HCT116 (cell line): ENCODE data around the gene TAMM41. TPM values are rescaled to one million over a fixed set of nuclear protein-coding genes. Genes with fewer than 3 reads are reported as not detected.

Experiments used
- ATAC-seq: fragments of 200-7000 bp; cut with Tn5 transposase; 2 replicates; pipeline ENCODE4 v1.9.1; 2020; ENCODE audit warnings: mild to moderate bottlenecking, moderate library complexity
- BruUV-seq: library from RNA; stranded (reverse); fragments of 400-500 nt; replicated peaks from 2 replicates; lab custom pipeline; 2021; lab: Mats Ljungman, UMichigan
- CTCF ChIA-PET: fragments of 300-600 bp; sonication (Branson Sonifier 250); formaldehyde crosslinking; loops from one replicate; lab custom pipeline; 2021; ENCODE audit warnings: antibody characterized with exemption; lab: Charles Lee
- POLR2A ChIA-PET: fragments of 300-600, 350-600 bp; sonication (Branson Sonifier 250); formaldehyde crosslinking; loops from one replicate; lab custom pipeline; 2021; ENCODE audit warnings: antibody characterized with exemption; lab: Charles Lee
- RAD21 ChIA-PET, 2 experiments: fragments of 300-600 bp; sonication (Branson Sonifier 250); formaldehyde crosslinking; loops; one replicate each; lab custom pipeline; 2023; ENCODE audit warnings: low total read pairs in 2 of 2; ENCODE audit not compliant: uncharacterized antibody in 2 of 2, unreplicated experiment in 2 of 2, low non-redundant PET in 1 of 2; lab: Charles Lee
- DNase-seq: peaks from one replicate; pipeline ENCODE4 v3.0.0-alpha.2; 2010; ENCODE audit warnings: low read depth, low spot score
- H2AFZ ChIP-seq: fragments of 200-600 bp; shearing (Covaris generic), sonication (generic); 2 replicates; pipeline ENCODE4 v1.6.1; 2017; ENCODE audit warnings: low read depth, mixed run types, mixed read lengths, antibody characterized with exemption, low read length; ENCODE audit not compliant: poor library complexity, severe bottlenecking
- H3K27ac ChIP-seq: 2 replicates; pipeline ENCODE4 v1.5.1; 2012; ENCODE audit warnings: low read depth, low read length
- H3K27me3 ChIP-seq: fragments of 200-600 bp; sonication (generic); 2 replicates; pipeline ENCODE4 v1.6.1; 2016; ENCODE audit warnings: mixed run types, low read length, mixed read lengths; ENCODE audit not compliant: insufficient read depth
- H3K36me3 ChIP-seq, 2 experiments: fragments of 200-500 bp in 1 of 2; fragments of 200-600 bp in 1 of 2; sonication (Bioruptor generic) in 1 of 2; sonication (generic) in 1 of 2; 2 replicates each; pipeline versions ENCODE4 v1.5.1 to v1.6.1; 2014 to 2016; ENCODE audit warnings: low read length in 2 of 2, inconsistent platforms in 1 of 2, mixed read lengths in 1 of 2, mixed run types in 1 of 2; ENCODE audit not compliant: insufficient read depth in 2 of 2, control insufficient read depth in 1 of 2
- H3K4me1 ChIP-seq, 2 experiments: fragments of 200-600 bp in 1 of 2; sonication (generic) in 1 of 2; 2 replicates each; pipeline versions ENCODE4 v1.5.1 to v1.6.1; 2012 to 2017; ENCODE audit warnings: low read length in 2 of 2, inconsistent platforms in 1 of 2, mild to moderate bottlenecking in 1 of 2, mixed read lengths in 1 of 2, mixed run types in 1 of 2, moderate library complexity in 1 of 2; ENCODE audit not compliant: insufficient read depth in 2 of 2, control insufficient read depth in 1 of 2
- H3K4me2 ChIP-seq: fragments of 200-600 bp; sonication (generic); 2 replicates; pipeline ENCODE4 v1.6.1; 2017; ENCODE audit warnings: mixed run types, low read length, mixed read lengths
- H3K4me3 ChIP-seq, 2 experiments: fragments of 200-600 bp in 1 of 2; sonication (generic) in 1 of 2; replicated peaks in 1 of 2; 2 replicates each; pipeline ENCODE4 v1.5.1; 2011 to 2016; ENCODE audit warnings: low read length in 2 of 2, control low read depth in 1 of 2, low read depth in 1 of 2, mild to moderate bottlenecking in 1 of 2, mixed read lengths in 1 of 2, mixed run types in 1 of 2
- H3K79me2 ChIP-seq: fragments of 200-600 bp; sonication (generic); 2 replicates; pipeline ENCODE4 v1.6.1; 2017; ENCODE audit warnings: mild to moderate bottlenecking, mixed run types, low read length, moderate library complexity, mixed read lengths; ENCODE audit not compliant: insufficient read depth
- H3K9ac ChIP-seq: fragments of 200-600 bp; sonication (generic); 2 replicates; pipeline ENCODE4 v1.6.1; 2016; ENCODE audit warnings: low read length, mixed read lengths
- H3K9me2 ChIP-seq: fragments of 200-600 bp; sonication (generic), shearing (Covaris generic); 2 replicates; pipeline ENCODE4 v1.6.1; 2017; ENCODE audit warnings: mixed run types, mild to moderate bottlenecking, moderate library complexity; ENCODE audit not compliant: insufficient read depth
- H3K9me3 ChIP-seq, 2 experiments: fragments of 200-500 bp in 1 of 2; fragments of 200-600 bp in 1 of 2; sonication (Bioruptor generic) in 1 of 2; sonication (generic) in 1 of 2; 2 replicates each; pipeline ENCODE4 v1.6.1; 2014 to 2017; ENCODE audit warnings: low read length in 2 of 2, mixed read lengths in 2 of 2, inconsistent platforms in 1 of 2, low read depth in 1 of 2, mild to moderate bottlenecking in 1 of 2, mixed run types in 1 of 2, moderate library complexity in 1 of 2; ENCODE audit not compliant: control insufficient read depth in 1 of 2, insufficient read depth in 1 of 2
- H4K20me1 ChIP-seq: fragments of 200-600 bp; sonication (generic), shearing (Covaris generic); 2 replicates; pipeline ENCODE4 v1.6.1; 2017; ENCODE audit warnings: mixed run types, mild to moderate bottlenecking, moderate library complexity; ENCODE audit not compliant: insufficient read depth
- EGR1 ChIP-seq: IDR thresholded peaks from 2 replicates; pipeline ENCODE4 v1.6.1; 2012; ENCODE audit warnings: low read depth
- ELF1 ChIP-seq: IDR thresholded peaks from 2 replicates; pipeline ENCODE4 v1.6.1; 2012; ENCODE audit warnings: low read depth, borderline replicate concordance
- EZH2 ChIP-seq: fragments of 200-600 bp; sonication (generic); IDR thresholded peaks from 2 replicates; pipeline ENCODE4 v1.6.1; 2017; ENCODE audit warnings: antibody characterized with exemption, mixed run types
- EZH2phosphoT487 ChIP-seq: fragments of 200-600 bp; IDR thresholded peaks from 2 replicates; pipeline ENCODE4 v1.6.1; 2018; ENCODE audit warnings: antibody characterized with exemption, borderline replicate concordance
- POLR2A ChIP-seq: IDR thresholded peaks from 2 replicates; pipeline ENCODE4 v1.7.0; 2011; ENCODE audit warnings: borderline replicate concordance; ENCODE audit not compliant: insufficient read depth, insufficient read length; ENCODE audit errors: extremely low read depth
- RAD21 ChIP-seq: IDR thresholded peaks from 2 replicates; pipeline ENCODE4 v1.6.1; 2012; ENCODE audit warnings: low read depth, mild to moderate bottlenecking
- ZBTB33 ChIP-seq: IDR thresholded peaks from 2 replicates; pipeline ENCODE4 v1.6.1; 2011; ENCODE audit warnings: mild to moderate bottlenecking, low read length, moderate library complexity; ENCODE audit not compliant: insufficient replicate concordance; ENCODE audit errors: extremely low read depth
- ZNF274 ChIP-seq: fragments of 200-500 bp; sonication (Bioruptor generic); IDR thresholded peaks from 2 replicates; pipeline ENCODE4 v1.6.1; 2014; ENCODE audit warnings: mild to moderate bottlenecking, low read depth, low read length, inconsistent platforms
- intact Hi-C: fragments of 100-400 bp; cut with micrococcal nuclease; formaldehyde crosslinking; loops from 2 replicates; pipeline ENCODE4 v1.10.0; 2022
- total RNA-seq: library from RNA; stranded (reverse); gene quantifications from one replicate; pipeline ENCODE4 v1.2.1, GENCODE V29; 2021; ENCODE audit not compliant: unreplicated experiment
- TF ChIP-seq, protein P1 (sequence below): IDR thresholded peaks from 2 replicates; pipeline ENCODE4 v1.6.1; 2012

The TAMM41 gene
- total RNA-seq, 1 experiment from 2014 or later: 17.9 TPM

DNA sequence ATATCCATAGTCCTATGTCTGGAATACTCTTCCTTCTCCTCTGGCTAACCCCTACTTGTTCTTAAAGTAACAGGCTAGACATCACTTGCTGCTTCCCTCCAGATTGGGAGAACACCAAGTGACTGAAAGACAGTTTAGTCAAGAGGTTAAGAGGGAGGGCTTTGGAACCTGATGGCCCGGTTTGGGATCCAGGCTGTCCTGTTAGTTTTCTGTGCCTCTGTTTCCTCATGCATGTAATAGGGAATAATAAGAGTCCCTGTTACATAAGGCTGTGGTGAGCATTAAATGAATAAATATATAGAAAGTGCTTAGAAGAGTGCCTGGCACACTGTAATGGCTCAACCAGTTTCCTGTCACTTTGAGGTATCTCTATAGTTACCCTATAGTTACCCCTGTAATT, 66.3 kb downstream of the TAMM41 start:
- ChIA-PET RAD21 (no interaction called here), POLR2A (no interaction called here), CTCF (no interaction called here)
- Histone ChIP-seq H2AFZ (no peak overlapping the region), H3K9me2 (no peaks in the 10 kb centered on the region), H3K27ac (no peak overlapping the region), H3K4me1 (no peaks in the 10 kb centered on the region), H3K4me2 (no peak overlapping the region), H3K79me2 (no peaks in the 10 kb centered on the region), H3K9ac (no peak overlapping the region), H3K36me3 (no peaks in the 10 kb centered on the region), H3K4me3 (no peak overlapping the region), H4K20me1 (no peaks in the 10 kb centered on the region), H3K27me3 (no peaks in the 10 kb centered on the region)
- intact Hi-C loops: no loop called here
- ATAC-seq: no peak
- BruUV-seq: no TSS peak
- TF ChIP-seq ZNF274 (no peak), ELF1 (no peak), RAD21 (no peak), EZH2phosphoT487 (no peak)
- TF ChIP-seq, all 23 proteins: peak for 0
- no peaks in the 10 kb centered on the region for H3K9me3 ChIP-seq
- no peak for DNase-seq

DNA sequence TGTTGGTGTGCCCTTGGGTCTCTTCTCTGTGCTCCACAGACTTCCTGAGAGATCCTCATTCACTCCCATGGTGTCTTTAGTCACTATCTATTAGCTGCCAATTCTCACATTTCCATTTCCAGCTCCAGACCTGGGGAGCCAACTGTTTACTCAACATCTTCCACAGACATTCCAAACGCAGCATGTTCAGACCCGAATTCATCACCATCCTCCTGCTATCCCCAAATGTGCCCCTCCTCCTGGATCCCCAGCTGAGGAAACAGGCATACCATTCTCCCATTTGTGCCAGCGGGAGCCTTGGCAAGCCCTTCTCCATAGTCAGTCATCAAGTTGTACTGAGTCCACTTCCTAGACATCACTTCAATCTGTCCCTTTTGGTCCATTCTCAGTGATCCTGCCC, 67.1 kb downstream of the TAMM41 start:
- H3K27ac ChIP-seq: no peak overlapping the region
- TF ChIP-seq POLR2A: no peak
- TF ChIP-seq, protein P1, sequence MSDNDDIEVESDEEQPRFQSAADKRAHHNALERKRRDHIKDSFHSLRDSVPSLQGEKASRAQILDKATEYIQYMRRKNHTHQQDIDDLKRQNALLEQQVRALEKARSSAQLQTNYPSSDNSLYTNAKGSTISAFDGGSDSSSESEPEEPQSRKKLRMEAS: no peak
- TF ChIP-seq EGR1: no peak
- TF ChIP-seq EZH2: no peak
- no peak for TF ChIP-seq ZBTB33
- no peaks in the 10 kb centered on the region for H3K79me2 ChIP-seq
- no peaks in the 10 kb centered on the region for H3K27me3 ChIP-seq
- CTCF ChIA-PET: no interaction called here
- H3K36me3 ChIP-seq: no peaks in the 10 kb centered on the region
- H3K9ac ChIP-seq: no peak overlapping the region
- RAD21 ChIA-PET: no interaction called here
- no peak overlapping the region for H2AFZ ChIP-seq
- H3K9me3 ChIP-seq: no peaks in the 10 kb centered on the region
- DNase-seq: no peak
- no TSS peak for BruUV-seq
- no peak for ATAC-seq
- intact Hi-C loops: no loop called here
- H3K4me3 ChIP-seq: no peak overlapping the region
- H3K4me2 ChIP-seq: no peak overlapping the region
- H4K20me1 ChIP-seq: no peaks in the 10 kb centered on the region
- H3K4me1 ChIP-seq: peaks cover 0 to under 1% of the 10 kb centered on the region in 2 experiments; a peak in 1 of 4 replicates
- no peaks in the 10 kb centered on the region for H3K9me2 ChIP-seq
- POLR2A ChIA-PET: no interaction called here
